BLaER1 (cell line): ENCODE results near the gene LRRC10B.

ENCODE experiments used
- H3K27ac ChIP-seq: shearing (Covaris generic); formaldehyde crosslinking; 2 replicates; pipeline ENCODE4 v1.8.1; 2022
- H3K27me3 ChIP-seq: shearing (Covaris generic); formaldehyde crosslinking; 2 replicates; pipeline ENCODE4 v1.8.1; 2022
- H3K36me3 ChIP-seq: shearing (Covaris generic); formaldehyde crosslinking; 2 replicates; pipeline ENCODE4 v1.8.1; 2022
- H3K4me1 ChIP-seq: shearing (Covaris generic); formaldehyde crosslinking; 2 replicates; pipeline ENCODE4 v1.8.1; 2022
- H3K4me2 ChIP-seq: shearing (Covaris generic); formaldehyde crosslinking; 2 replicates; pipeline ENCODE4 v1.8.1; 2022
- H3K4me3 ChIP-seq: shearing (Covaris generic); formaldehyde crosslinking; 2 replicates; pipeline ENCODE4 v1.8.1; 2022
- H3K9ac ChIP-seq: shearing (Covaris generic); formaldehyde crosslinking; 2 replicates; pipeline ENCODE4 v1.8.1; 2022
- H3K9me3 ChIP-seq: shearing (Covaris generic); formaldehyde crosslinking; 2 replicates; pipeline ENCODE4 v1.8.1; 2022
- H4K20me1 ChIP-seq: shearing (Covaris generic); formaldehyde crosslinking; 2 replicates; pipeline ENCODE4 v1.8.1; 2022
- Cebpa-rat ChIP-seq: shearing (Covaris generic); IDR thresholded peaks from 2 replicates; pipeline ENCODE4 v1.8.1; 2022

Gene LRRC10B

GRCh38 chr11:61485080-61485479, 23.5 kb upstream of the LRRC10B start:
- H3K27me3 ChIP-seq: no peaks in the 10 kb centered on the region
- no peak for TF ChIP-seq Cebpa-rat
- H3K27ac ChIP-seq: no peak overlapping the region
- peaks cover 23% of the 10 kb centered on the region for H4K20me1 ChIP-seq
- H3K4me3 ChIP-seq: no peak overlapping the region
- H3K9me3 ChIP-seq: no peaks in the 10 kb centered on the region
- H3K4me1 ChIP-seq: peaks cover 58% of the 10 kb centered on the region
- H3K9ac ChIP-seq: no peak overlapping the region
- H3K4me2 ChIP-seq: no peak overlapping the region
- no peaks in the 10 kb centered on the region for H3K36me3 ChIP-seq

- Histone ChIP-seq H3K4me2 (0 out of 2 replicates have a peak overlapping the region, but pooled peaks have one; percentile 3), H3K4me1 (peaks cover 59% of the 10 kb centered on the region), H3K4me3 (no peak overlapping the region), H3K9ac (no peak overlapping the region), H3K9me3 (no peaks in the 10 kb centered on the region), H3K36me3 (no peaks in the 10 kb centered on the region), H3K27me3 (no peaks in the 10 kb centered on the region), H4K20me1 (peaks cover 14% of the 10 kb centered on the region), H3K27ac (no peak overlapping the region)
- TF ChIP-seq Cebpa-rat: no peak
Measured at GRCh38 chr11:61486011-61486620, 22.4 kb upstream of the LRRC10B start.

- TF ChIP-seq Cebpa-rat: no peak
Measured at GRCh38 chr11:61486779-61487178, 21.8 kb upstream of the LRRC10B start.

GRCh38 chr11:61487342-61488025, 21.1 kb upstream of the LRRC10B start:
- Histone ChIP-seq H3K4me2 (no peak overlapping the region), H3K4me1 (peaks cover 52% of the 10 kb centered on the region), H3K27ac (no peak overlapping the region)

More at GRCh38 chr11:61486779-61487178, 21.8 kb upstream of the LRRC10B start:
- no peak overlapping the region for H3K9ac ChIP-seq
- H3K4me2 ChIP-seq: no peak overlapping the region
- H3K4me1 ChIP-seq: peaks cover 59% of the 10 kb centered on the region
- H3K27me3 ChIP-seq: no peaks in the 10 kb centered on the region
- no peaks in the 10 kb centered on the region for H3K9me3 ChIP-seq
- no peak overlapping the region for H3K27ac ChIP-seq
- no peaks in the 10 kb centered on the region for H3K36me3 ChIP-seq
- peaks cover 7% of the 10 kb centered on the region for H4K20me1 ChIP-seq
- H3K4me3 ChIP-seq: no peak overlapping the region

GRCh38 chr11:61488651-61489291, 19.8 kb upstream of the LRRC10B start:
- peak overlapping the region; percentile 61 for H3K4me2 ChIP-seq
- peaks cover 49% of the 10 kb centered on the region for H3K4me1 ChIP-seq
- no peaks in the 10 kb centered on the region for H3K27me3 ChIP-seq
- H3K9ac ChIP-seq: no peak overlapping the region
- H4K20me1 ChIP-seq: no peaks in the 10 kb centered on the region
- TF ChIP-seq Cebpa-rat: no peak
- H3K9me3 ChIP-seq: no peaks in the 10 kb centered on the region
- H3K27ac ChIP-seq: peak overlapping the region; percentile 41; the same call in 1 of the 2 replicates
- no peaks in the 10 kb centered on the region for H3K36me3 ChIP-seq
- no peak overlapping the region for H3K4me3 ChIP-seq

More at GRCh38 chr11:61487342-61488025, 21.1 kb upstream of the LRRC10B start:
- TF ChIP-seq Cebpa-rat: no peak
- no peaks in the 10 kb centered on the region for H3K9me3 ChIP-seq
- H3K36me3 ChIP-seq: no peaks in the 10 kb centered on the region
- no peak overlapping the region for H3K9ac ChIP-seq
- no peaks in the 10 kb centered on the region for H3K27me3 ChIP-seq
- 0 out of 2 replicates have a peak, but pooled peaks cover 2% of the 10 kb centered on the region for H4K20me1 ChIP-seq
- H3K4me3 ChIP-seq: no peak overlapping the region

- Histone ChIP-seq H3K4me2 (peak overlapping the region; percentile 61), H4K20me1 (no peaks in the 10 kb centered on the region), H3K9ac (peak overlapping the region; percentile 26; the same call in 1 of the 2 replicates), H3K4me1 (peaks cover 49% of the 10 kb centered on the region), H3K27ac (0 out of 2 replicates have a peak overlapping the region, but pooled peaks have one; percentile 13), H3K36me3 (no peaks in the 10 kb centered on the region), H3K9me3 (no peaks in the 10 kb centered on the region), H3K4me3 (no peak overlapping the region), H3K27me3 (no peaks in the 10 kb centered on the region)
- TF ChIP-seq Cebpa-rat: no peak
Measured at GRCh38 chr11:61489833-61490721, 18.5 kb upstream of the LRRC10B start.

- Histone ChIP-seq H3K4me1 (peaks cover 43% of the 10 kb centered on the region), H3K9ac (no peak overlapping the region), H3K27me3 (no peaks in the 10 kb centered on the region), H3K36me3 (no peaks in the 10 kb centered on the region), H3K27ac (no peak overlapping the region), H4K20me1 (no peaks in the 10 kb centered on the region), H3K4me2 (no peak overlapping the region), H3K4me3 (no peak overlapping the region), H3K9me3 (no peaks in the 10 kb centered on the region)
- no peak for TF ChIP-seq Cebpa-rat
Measured at GRCh38 chr11:61491736-61492395, 16.7 kb upstream of the LRRC10B start.

GRCh38 chr11:61494381-61494961, 14.1 kb upstream of the LRRC10B start:
- no peaks in the 10 kb centered on the region for H3K9me3 ChIP-seq
- H3K27me3 ChIP-seq: no peaks in the 10 kb centered on the region
- peaks cover 27% of the 10 kb centered on the region for H3K4me1 ChIP-seq
- H3K27ac ChIP-seq: no peak overlapping the region
- no peak overlapping the region for H3K4me3 ChIP-seq
- H4K20me1 ChIP-seq: no peaks in the 10 kb centered on the region
- no peak for TF ChIP-seq Cebpa-rat
- H3K4me2 ChIP-seq: no peak overlapping the region
- H3K36me3 ChIP-seq: no peaks in the 10 kb centered on the region
- no peak overlapping the region for H3K9ac ChIP-seq
